Measurements from ENCODE around the gene GNAL. TPM values are rescaled to one million over a fixed set of nuclear protein-coding genes. Genes with fewer than 3 reads are reported as not detected.

GNAL gene
- total RNA-seq, 1 experiment from 2014 or later, result 24.0 TPM

DNA sequence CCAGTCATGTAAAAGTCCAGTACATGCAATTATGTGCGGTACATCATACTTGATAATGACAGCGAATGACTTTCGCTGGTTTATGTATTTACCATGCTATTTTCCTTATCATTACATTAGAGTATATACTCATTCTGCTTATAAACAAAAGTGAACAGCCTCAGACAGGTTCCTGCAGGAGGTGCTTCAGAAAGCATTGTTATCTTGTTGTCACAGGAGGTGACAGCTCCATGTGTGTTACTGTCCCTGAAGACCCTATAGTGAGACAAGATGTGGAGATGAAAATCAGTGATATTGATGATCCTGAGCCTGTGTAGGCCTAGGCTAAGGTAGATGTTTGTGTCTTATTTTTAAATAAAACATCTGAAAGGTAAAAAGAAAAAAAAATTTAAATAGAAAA lies 234.4 kb downstream of the GNAL start:
- no peak for DNase-seq
- Histone ChIP-seq H3K56ac (ENCODE audit: insufficient read length, low read depth, low read length) (no peak overlapping the region), H2AFZ (ENCODE audit: low read length) (no peak overlapping the region), H2BK5ac (ENCODE audit: insufficient read length, low read length) (no peak overlapping the region), H3K4me2 (ENCODE audit: insufficient read depth, insufficient read length, low read length) (no peak overlapping the region), H4K91ac (ENCODE audit: insufficient read length, low read depth, low read length) (no peak overlapping the region), H3K79me1 (ENCODE audit: insufficient read depth, low read depth, low read length, poor library complexity, severe bottlenecking) (no peaks in the 10 kb centered on the region), H4K20me1 (ENCODE audit: control insufficient read depth, insufficient read depth, insufficient read length) (no peaks in the 10 kb centered on the region), H2AK5ac (ENCODE audit: insufficient read length, low read length) (no peak overlapping the region), H3T11ph (ENCODE audit: low read length) (no peak overlapping the region), H2BK15ac (ENCODE audit: low read depth, low read length) (no peak overlapping the region), H3K27me3 (ENCODE audit: insufficient read depth, low read length) (no peaks in the 10 kb centered on the region), H3K14ac (ENCODE audit: insufficient read depth, low read length) (no peak overlapping the region), H4K8ac (replicated peaks; ENCODE audit: insufficient read length, low read depth, low read length) (no peak overlapping the region), H3K18ac (ENCODE audit: insufficient read length, low read depth, low read length) (no peak overlapping the region), H3K4me1 (ENCODE audit: insufficient read depth, low read length) (peaks cover 2% of the 10 kb centered on the region; the same call in 1 of the 2 replicates), H2BK120ac (ENCODE audit: low read depth, low read length, poor library complexity, severe bottlenecking) (no peak overlapping the region), H4K5ac (ENCODE audit: insufficient read length, low read depth, low read length) (no peak overlapping the region), H3K27ac (ENCODE audit: insufficient read length, low read depth, low read length) (no peak overlapping the region), H2BK20ac (ENCODE audit: low read depth, low read length, poor library complexity, severe bottlenecking) (no peak overlapping the region), H2BK12ac (ENCODE audit: insufficient read length, low read depth, low read length) (no peak overlapping the region), H3K23me2 (ENCODE audit: insufficient read length, low read depth, low read length, poor library complexity, severe bottlenecking) (no peaks in the 10 kb centered on the region), H3K23ac (ENCODE audit: insufficient read length, low read depth, low read length) (no peak overlapping the region), H3K9me3 (ENCODE audit: control insufficient read depth, low read depth, low read length) (no peaks in the 10 kb centered on the region), H3K79me2 (ENCODE audit: insufficient read depth, low read length) (no peaks in the 10 kb centered on the region), H3K9ac (ENCODE audit: extremely low read depth, insufficient read length, low read length) (no peak overlapping the region), H3K4ac (ENCODE audit: low read depth, low read length) (no peak overlapping the region)
- H3K27me3 Mint-ChIP-seq (ENCODE audit: low read depth), result no peaks in the 10 kb centered on the region; the same call in 1 of the 2 replicates
- peaks cover 0 to 2% (median 0%) of the 10 kb centered on the region in 3 experiments; a peak in 2 of 7 replicates for H3K36me3 Mint-ChIP-seq (ENCODE audit: insufficient read depth in 1 of 3, low read depth in 3 of 3)
- no CpG with 5 or more reads among the region's 3 CpGs for WGBS (ENCODE audit: extremely low coverage, insufficient read length, low lambda C conversion rate)
- no peak overlapping the region for H3K4me3 Mint-ChIP-seq
- H3K4me1 Mint-ChIP-seq, result peaks cover 0 to 5% of the 10 kb centered on the region in 2 experiments; a peak in 2 of 4 replicates
- H3K9me3 Mint-ChIP-seq, result peaks cover 0 to 3% of the 10 kb centered on the region in 2 experiments; a peak in 2 of 5 replicates
- TF ChIP-seq, protein P1, sequence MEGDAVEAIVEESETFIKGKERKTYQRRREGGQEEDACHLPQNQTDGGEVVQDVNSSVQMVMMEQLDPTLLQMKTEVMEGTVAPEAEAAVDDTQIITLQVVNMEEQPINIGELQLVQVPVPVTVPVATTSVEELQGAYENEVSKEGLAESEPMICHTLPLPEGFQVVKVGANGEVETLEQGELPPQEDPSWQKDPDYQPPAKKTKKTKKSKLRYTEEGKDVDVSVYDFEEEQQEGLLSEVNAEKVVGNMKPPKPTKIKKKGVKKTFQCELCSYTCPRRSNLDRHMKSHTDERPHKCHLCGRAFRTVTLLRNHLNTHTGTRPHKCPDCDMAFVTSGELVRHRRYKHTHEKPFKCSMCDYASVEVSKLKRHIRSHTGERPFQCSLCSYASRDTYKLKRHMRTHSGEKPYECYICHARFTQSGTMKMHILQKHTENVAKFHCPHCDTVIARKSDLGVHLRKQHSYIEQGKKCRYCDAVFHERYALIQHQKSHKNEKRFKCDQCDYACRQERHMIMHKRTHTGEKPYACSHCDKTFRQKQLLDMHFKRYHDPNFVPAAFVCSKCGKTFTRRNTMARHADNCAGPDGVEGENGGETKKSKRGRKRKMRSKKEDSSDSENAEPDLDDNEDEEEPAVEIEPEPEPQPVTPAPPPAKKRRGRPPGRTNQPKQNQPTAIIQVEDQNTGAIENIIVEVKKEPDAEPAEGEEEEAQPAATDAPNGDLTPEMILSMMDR (conservative IDR thresholded peaks at IDR 0.05), result no peak
- no peak overlapping the region for H3K27ac Mint-ChIP-seq
